ENCODE results near the gene AASDHPPT.

DNA sequence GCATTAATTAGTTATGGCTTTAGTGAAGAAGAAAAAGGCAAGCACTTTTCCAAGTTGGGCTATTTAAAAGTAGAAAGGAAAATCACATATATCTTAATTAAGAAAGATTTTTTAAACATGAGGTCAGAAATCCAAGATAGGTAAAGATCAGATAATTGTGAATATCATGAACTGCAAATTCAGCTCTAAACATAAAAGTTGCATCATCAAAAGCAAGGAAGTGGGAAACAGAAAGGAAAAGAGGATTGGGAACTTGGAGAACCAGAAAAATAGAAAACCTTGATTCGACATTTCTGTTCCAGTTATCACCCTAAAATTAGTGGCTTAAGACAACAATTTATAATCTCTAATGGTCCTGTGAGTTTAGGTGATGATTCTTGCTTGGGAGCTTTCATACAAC, 17.8 kb upstream of the AASDHPPT start:
- TF ChIP-seq EZH2 (IDR thresholded peaks at IDR 0.05; ENCODE audit: borderline replicate concordance, low read depth, low read length, poor library complexity, severe bottlenecking): no peak
- TF ChIP-seq, protein P1, sequence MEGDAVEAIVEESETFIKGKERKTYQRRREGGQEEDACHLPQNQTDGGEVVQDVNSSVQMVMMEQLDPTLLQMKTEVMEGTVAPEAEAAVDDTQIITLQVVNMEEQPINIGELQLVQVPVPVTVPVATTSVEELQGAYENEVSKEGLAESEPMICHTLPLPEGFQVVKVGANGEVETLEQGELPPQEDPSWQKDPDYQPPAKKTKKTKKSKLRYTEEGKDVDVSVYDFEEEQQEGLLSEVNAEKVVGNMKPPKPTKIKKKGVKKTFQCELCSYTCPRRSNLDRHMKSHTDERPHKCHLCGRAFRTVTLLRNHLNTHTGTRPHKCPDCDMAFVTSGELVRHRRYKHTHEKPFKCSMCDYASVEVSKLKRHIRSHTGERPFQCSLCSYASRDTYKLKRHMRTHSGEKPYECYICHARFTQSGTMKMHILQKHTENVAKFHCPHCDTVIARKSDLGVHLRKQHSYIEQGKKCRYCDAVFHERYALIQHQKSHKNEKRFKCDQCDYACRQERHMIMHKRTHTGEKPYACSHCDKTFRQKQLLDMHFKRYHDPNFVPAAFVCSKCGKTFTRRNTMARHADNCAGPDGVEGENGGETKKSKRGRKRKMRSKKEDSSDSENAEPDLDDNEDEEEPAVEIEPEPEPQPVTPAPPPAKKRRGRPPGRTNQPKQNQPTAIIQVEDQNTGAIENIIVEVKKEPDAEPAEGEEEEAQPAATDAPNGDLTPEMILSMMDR (conservative IDR thresholded peaks at IDR 0.05; ENCODE audit: low read depth, low read length): no peak
